IMR-90 (cell line): ENCODE measurements around the gene TAF11L13. TPM values are rescaled to one million over a fixed set of nuclear protein-coding genes. Genes with fewer than 3 reads are reported as not detected.

Experiments used
- ATAC-seq: fragments of 200-7000 bp; cut with Tn5 transposase; 2 replicates; pipeline ENCODE4 v1.9.1; 2020; ENCODE audit warnings: low read depth, mild to moderate bottlenecking, moderate library complexity
- BruUV-seq: library from RNA; stranded (reverse); fragments of 400-500 nt; replicated peaks from 2 replicates; lab custom pipeline; 2021; lab: Mats Ljungman, UMichigan
- CTCF ChIA-PET: fragments of 300-600 bp; formaldehyde crosslinking; extraction: SDS; loops from one replicate; lab custom pipeline; 2021; ENCODE audit warnings: antibody characterized with exemption; lab: Yijun Ruan, JAX
- POLR2A ChIA-PET: fragments of 300-600 bp; sonication (Branson Sonifier 250); formaldehyde crosslinking; loops from one replicate; lab custom pipeline; 2022; ENCODE audit warnings: antibody characterized with exemption; ENCODE audit not compliant: unreplicated experiment; lab: Charles Lee
- DNase-seq: peaks from one replicate; pipeline ENCODE4 v3.0.0; 2013
- H2AFZ ChIP-seq: replicated peaks from 2 replicates; pipeline ENCODE3; 2013; ENCODE audit warnings: low read length, mild to moderate bottlenecking; ENCODE audit not compliant: poor library complexity
- H2AK5ac ChIP-seq: 2 replicates; pipeline ENCODE4 v1.6.1; 2013; ENCODE audit warnings: low read depth, low read length, inconsistent platforms
- H2AK9ac ChIP-seq: replicated peaks from 2 replicates; pipeline ENCODE3; 2013; ENCODE audit warnings: mild to moderate bottlenecking, low read depth, low read length, moderate library complexity; ENCODE audit not compliant: poor library complexity
- H2BK120ac ChIP-seq: 2 replicates; pipeline ENCODE4 v1.6.1; 2013; ENCODE audit warnings: low read depth, low read length, inconsistent platforms
- H2BK15ac ChIP-seq: 3 replicates; pipeline ENCODE4 v1.6.1; 2013; ENCODE audit warnings: low read depth, low read length, inconsistent platforms
- H2BK20ac ChIP-seq: 2 replicates; pipeline ENCODE4 v1.6.1; 2013; ENCODE audit warnings: low read depth, mild to moderate bottlenecking, inconsistent platforms, low read length, moderate library complexity
- H2BK5ac ChIP-seq: 2 replicates; pipeline ENCODE4 v1.6.1; 2013; ENCODE audit warnings: mild to moderate bottlenecking, low read depth, low read length, inconsistent platforms; ENCODE audit not compliant: poor library complexity, severe bottlenecking
- H3K14ac ChIP-seq: replicated peaks from 2 replicates; pipeline ENCODE4 v1.6.1; 2013; ENCODE audit warnings: low read depth, low read length, inconsistent platforms
- H3K18ac ChIP-seq: 2 replicates; pipeline ENCODE4 v1.6.1; 2013; ENCODE audit warnings: low read depth, low read length, control low read depth
- H3K23ac ChIP-seq: 2 replicates; pipeline ENCODE4 v1.6.1; 2013; ENCODE audit warnings: low read depth, low read length, inconsistent platforms
- H3K27ac ChIP-seq: 2 replicates; pipeline ENCODE4 v1.5.1; 2013; ENCODE audit warnings: mild to moderate bottlenecking, control low read depth, low read length; ENCODE audit not compliant: insufficient read depth
- H3K27me3 ChIP-seq: 2 replicates; pipeline ENCODE4 v1.6.1; 2013; ENCODE audit warnings: low read length; ENCODE audit not compliant: control insufficient read depth, insufficient read depth
- H3K36me3 ChIP-seq: 2 replicates; pipeline ENCODE4 v1.6.1; 2013; ENCODE audit warnings: low read length, mixed read lengths; ENCODE audit not compliant: control insufficient read depth, insufficient read depth
- H3K4ac ChIP-seq: 2 replicates; pipeline ENCODE4 v1.6.1; 2013; ENCODE audit warnings: low read depth, low read length, inconsistent platforms
- H3K4me1 ChIP-seq: 2 replicates; pipeline ENCODE4 v1.6.1; 2013; ENCODE audit warnings: low read length, mixed read lengths; ENCODE audit not compliant: control insufficient read depth, insufficient read depth
- H3K4me2 ChIP-seq: 2 replicates; pipeline ENCODE4 v1.6.1; 2013; ENCODE audit warnings: low read depth, mild to moderate bottlenecking, control low read depth, low read length, moderate library complexity
- H3K4me3 ChIP-seq: 2 replicates; pipeline ENCODE4 v1.5.1; 2013; ENCODE audit warnings: low read depth, mild to moderate bottlenecking, control low read depth, low read length, moderate library complexity; ENCODE audit not compliant: insufficient read depth
- H3K56ac ChIP-seq: 2 replicates; pipeline ENCODE4 v1.6.1; 2013; ENCODE audit warnings: low read length, inconsistent platforms; ENCODE audit not compliant: insufficient read depth; ENCODE audit errors: extremely low read depth
- H3K79me1 ChIP-seq, 2 experiments: 2 replicates each; pipeline ENCODE4 v1.6.1; 2013; ENCODE audit warnings: low read length in 2 of 2, inconsistent platforms in 1 of 2, low read depth in 1 of 2
- H3K9ac ChIP-seq: 2 replicates; pipeline ENCODE4 v1.6.1; 2013; ENCODE audit warnings: low read depth, low read length, control low read depth
- H3K9me1 ChIP-seq: 2 replicates; pipeline ENCODE4 v1.6.1; 2013; ENCODE audit warnings: low read length, inconsistent platforms; ENCODE audit not compliant: insufficient read depth
- H3K9me3 ChIP-seq: 2 replicates; pipeline ENCODE4 v1.6.1; 2013; ENCODE audit warnings: low read length; ENCODE audit not compliant: control insufficient read depth, insufficient read depth
- H4K20me1 ChIP-seq: 2 replicates; pipeline ENCODE4 v1.6.1; 2013; ENCODE audit warnings: low read length, inconsistent platforms; ENCODE audit not compliant: insufficient read depth
- H4K5ac ChIP-seq: 2 replicates; pipeline ENCODE4 v1.6.1; 2013; ENCODE audit warnings: mild to moderate bottlenecking, low read depth, low read length, control low read depth
- H4K8ac ChIP-seq, 2 experiments: 2 replicates each; pipeline ENCODE4 v1.6.1; 2013; ENCODE audit warnings: low read depth in 2 of 2, low read length in 2 of 2, control low read depth in 1 of 2, inconsistent platforms in 1 of 2
- H4K91ac ChIP-seq: 2 replicates; pipeline ENCODE4 v1.6.1; 2013; ENCODE audit warnings: low read depth, low read length, inconsistent platforms; ENCODE audit not compliant: insufficient read depth
- BHLHE40 ChIP-seq: fragments of 150-350 bp; IDR thresholded peaks from 2 replicates; pipeline ENCODE4 v1.6.1; 2016; ENCODE audit warnings: mild to moderate bottlenecking, low read depth, low read length
- CEBPB ChIP-seq: IDR thresholded peaks from 2 replicates; pipeline ENCODE4 v1.6.1; 2012; ENCODE audit warnings: low read depth, low read length, improper control_type of control experiment
- CHD1 ChIP-seq: IDR thresholded peaks from 2 replicates; pipeline ENCODE4 v1.6.1; 2012; ENCODE audit warnings: low read depth, low read length, improper control_type of control experiment
- CTCF ChIP-seq: conservative IDR thresholded peaks from 2 replicates; pipeline ENCODE4 v1.5.1; 2012; ENCODE audit warnings: mild to moderate bottlenecking, low read depth, low read length, improper control_type of control experiment
- ELK1 ChIP-seq: fragments of 150-350 bp; IDR thresholded peaks from 2 replicates; pipeline ENCODE4 v1.6.1; 2016; ENCODE audit warnings: low read depth, mild to moderate bottlenecking, low read length, moderate library complexity, borderline replicate concordance
- FOS ChIP-seq: fragments of 150-350 bp; IDR thresholded peaks from 2 replicates; pipeline ENCODE4 v1.6.1; 2016; ENCODE audit warnings: low read depth, low read length
- MAFK ChIP-seq: IDR thresholded peaks from 2 replicates; pipeline ENCODE4 v1.6.1; 2012; ENCODE audit warnings: low read depth, low read length, improper control_type of control experiment
- MAZ ChIP-seq: IDR thresholded peaks from 2 replicates; pipeline ENCODE4 v1.6.1; 2012; ENCODE audit warnings: low read depth, mild to moderate bottlenecking, low read length, improper control_type of control experiment, moderate library complexity, borderline replicate concordance
- MXI1 ChIP-seq: IDR thresholded peaks from 2 replicates; pipeline ENCODE4 v1.6.1; 2012; ENCODE audit warnings: low read depth, mild to moderate bottlenecking, low read length, moderate library complexity, borderline replicate concordance
- NFE2L2 ChIP-seq: fragments of 150-350 bp; IDR thresholded peaks from 2 replicates; pipeline ENCODE4 v1.6.1; 2016; ENCODE audit warnings: low read depth, mild to moderate bottlenecking, low read length
- POLR2A ChIP-seq: IDR thresholded peaks from 2 replicates; pipeline ENCODE4 v1.6.1; 2012; ENCODE audit warnings: mild to moderate bottlenecking, low read depth, low read length
- RAD21 ChIP-seq: IDR thresholded peaks from 2 replicates; pipeline ENCODE4 v1.6.1; 2012; ENCODE audit warnings: low read length, improper control_type of control experiment
- RCOR1 ChIP-seq: IDR thresholded peaks from 2 replicates; pipeline ENCODE4 v1.6.1; 2012; ENCODE audit warnings: mild to moderate bottlenecking, low read length, improper control_type of control experiment; ENCODE audit not compliant: insufficient replicate concordance
- RFX5 ChIP-seq: IDR thresholded peaks from 2 replicates; pipeline ENCODE4 v1.8.0; 2012; ENCODE audit warnings: low read depth, mild to moderate bottlenecking, low read length, moderate library complexity
- SMC3 ChIP-seq: fragments of 150-350 bp; IDR thresholded peaks from 2 replicates; pipeline ENCODE4 v1.6.1; 2016; ENCODE audit warnings: low read depth, mild to moderate bottlenecking, antibody characterized with exemption, low read length, moderate library complexity
- USF2 ChIP-seq: fragments of 150-350 bp; IDR thresholded peaks from 2 replicates; pipeline ENCODE4 v1.6.1; 2017; ENCODE audit warnings: mild to moderate bottlenecking, antibody characterized with exemption, low read length, low read depth
- WGBS, 2 experiments: methylation state at CpG; one replicate each; pipeline versions ENCODE4 v1.1.5 to v1.1.7; 2013; ENCODE audit warnings: missing lambda C conversion rate in 2 of 2; ENCODE audit not compliant: insufficient read length in 1 of 2; ENCODE audit errors: extremely low coverage in 2 of 2; 5-methylcytosine and 5-hydroxymethylcytosine counted together
- dilution Hi-C: fragments of 300-500 bp; cut with HindIII; formaldehyde crosslinking; loops from one replicate; pipeline ENCODE4 v1.14.3; 2018; ENCODE audit warnings: low sequenced_read_pairs; ENCODE audit not compliant: unreplicated experiment
- in situ Hi-C: fragments of 300-500 bp; cut with MboI; formaldehyde crosslinking; loops from 3 replicates; pipeline ENCODE4 v1.14.3; 2019; ENCODE audit warnings: low sequenced_read_pairs, inconsistent platforms, mixed read lengths
- intact Hi-C: fragments of 100-400 bp; cut with micrococcal nuclease; formaldehyde crosslinking; loops from 2 replicates; pipeline ENCODE4 v1.10.0; 2022
- polyA plus RNA-seq, 3 experiments: library from polyadenylated mRNA; depleted of rRNA; stranded (reverse); fragments of >200 nt; gene quantifications; 2 replicates each; pipeline ENCODE4 v1.2.3, GENCODE V29; 2012; ENCODE audit warnings: low replicate concordance in 1 of 3
- total RNA-seq: library from RNA; depleted of rRNA; stranded (reverse); fragments of >200 nt; gene quantifications from 2 replicates; pipeline ENCODE4 v1.2.3, GENCODE V29; 2012

Gene TAF11L13
- total and polyA plus RNA-seq, 2 of the 4 experiments (the other 2 are of a cell fraction), result not detected

- no peaks in the 10 kb centered on the region for H3K79me1 ChIP-seq
- no peak for ATAC-seq
- H4K5ac ChIP-seq, result no peak overlapping the region
- H3K4ac ChIP-seq, result no peak overlapping the region
- H2BK15ac ChIP-seq, result no peak overlapping the region
- no peak overlapping the region for H3K27ac ChIP-seq
- no peak overlapping the region for H2AK5ac ChIP-seq
- no peak overlapping the region for H2AK9ac ChIP-seq
- H3K4me3 ChIP-seq, result no peak overlapping the region
- H3K23ac ChIP-seq, result no peak overlapping the region
- 90% methylated on average over 3 of the region's 11 CpGs; no CpG with 5 or more reads in 1 of the 2 experiments for WGBS, 2 experiments
- dilution Hi-C loops (no loop called here), in situ Hi-C loops (no loop called here), intact Hi-C loops (no loop called here)
- H3K4me1 ChIP-seq, result no peaks in the 10 kb centered on the region
- POLR2A ChIA-PET, result no interaction called here
- no peak overlapping the region for H4K8ac ChIP-seq
- H3K9me3 ChIP-seq, result no peaks in the 10 kb centered on the region; the same call in 1 of the 2 replicates
- H3K14ac ChIP-seq, result no peak overlapping the region
- H3K27me3 ChIP-seq, result no peaks in the 10 kb centered on the region
- no peak overlapping the region for H3K18ac ChIP-seq
- H2AFZ ChIP-seq, result no peak overlapping the region
- TF ChIP-seq RCOR1, result no peak
- TF ChIP-seq SMC3, result no peak
- no peak for TF ChIP-seq NFE2L2
- no peak for TF ChIP-seq RFX5
- no peak for TF ChIP-seq MXI1
- TF ChIP-seq BHLHE40, result no peak
- no peak for TF ChIP-seq ELK1
- TF ChIP-seq FOS, result no peak
- no peak for TF ChIP-seq POLR2A
- TF ChIP-seq MAFK, result no peak
- no peak for TF ChIP-seq RAD21
- no peak for TF ChIP-seq MAZ
- TF ChIP-seq CEBPB, result no peak
- TF ChIP-seq CHD1, result no peak
- no peak for TF ChIP-seq CTCF
- no peak for TF ChIP-seq USF2
- DNase-seq, result no peak
- H2BK5ac ChIP-seq, result no peak overlapping the region
- no peak overlapping the region for H3K56ac ChIP-seq
- no peak overlapping the region for H2BK120ac ChIP-seq
- no peak overlapping the region for H3K4me2 ChIP-seq
- CTCF ChIA-PET, result no interaction called here
- no peak overlapping the region for H2BK20ac ChIP-seq
- BruUV-seq, result no TSS peak
- H4K91ac ChIP-seq, result no peak overlapping the region
- no peaks in the 10 kb centered on the region for H3K9me1 ChIP-seq
- no peak overlapping the region for H3K9ac ChIP-seq
- H4K20me1 ChIP-seq, result no peaks in the 10 kb centered on the region
- no peaks in the 10 kb centered on the region for H3K36me3 ChIP-seq
Observed at GRCh38 chr5:17625686-17626085, 6.2 kb upstream of the TAF11L13 start.
